HG02943 (cell line): ENCODE results near the gene PADI6.
"Not testable (repeated sequence)": the region's sequence is repeated elsewhere in the genome, so short reads cannot be mapped to it uniquely, and the experiment has no call there.

ENCODE experiments used
- ATAC-seq: cut with Tn5 transposase; IDR thresholded peaks from one replicate; pipeline ENCODE4 v1.9.1; 2021; ENCODE audit warnings: mild to moderate bottlenecking, low read depth, moderate library complexity; ENCODE audit not compliant: unreplicated experiment

PADI6 gene

GRCh38 chr1:17371896-17372295 is at the start of gene PADI6:
PADI6 (plus strand) TSS chr1:17372196; CDS start chr1:17372246, 50 bp downstream.
- no peak for ATAC-seq

DNA sequence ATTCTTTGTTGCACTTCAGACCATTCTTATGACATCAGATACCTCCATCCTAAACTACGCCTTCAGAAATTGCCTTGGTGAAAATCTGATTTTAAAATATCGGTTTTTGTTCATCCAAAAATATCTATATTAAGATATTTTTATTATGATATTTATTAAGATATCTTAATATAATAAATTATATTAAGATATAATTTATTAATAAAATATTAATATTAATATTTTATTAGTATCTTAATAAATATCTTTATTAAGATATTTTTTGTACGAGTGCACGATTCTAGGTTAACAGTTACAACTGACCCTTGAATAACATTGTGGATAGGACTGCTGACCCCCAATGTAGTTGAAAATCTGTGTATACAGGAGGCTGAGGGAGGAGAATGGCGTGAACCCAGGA is 43.1 kb upstream of the PADI6 start:
- no peak for ATAC-seq

DNA sequence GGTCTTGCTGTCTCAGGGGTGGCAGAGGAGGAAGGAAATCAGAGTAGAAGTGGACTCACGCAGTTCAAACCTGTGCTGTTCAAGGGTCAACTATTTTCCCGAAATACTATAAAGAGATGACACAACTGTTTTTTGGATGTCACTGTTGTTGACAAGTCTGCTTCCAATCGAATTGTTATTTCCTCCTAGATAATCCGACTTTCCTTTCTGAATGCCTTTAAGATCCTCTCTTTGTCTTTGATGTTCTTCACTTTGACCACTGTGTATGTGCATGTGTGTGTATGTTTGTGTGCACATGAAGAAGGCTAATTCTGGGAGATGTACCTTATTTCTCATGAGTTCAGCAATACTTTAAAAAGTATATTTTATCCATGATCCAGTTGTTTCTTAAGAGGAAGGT is 42.4 kb upstream of the PADI6 start:
- ATAC-seq, result no peak

- no peak for ATAC-seq
Observed at GRCh38 chr1:17330856-17331255, 41.1 kb upstream of the PADI6 start.

- no peak for ATAC-seq
Observed at GRCh38 chr1:17333081-17333480, 38.9 kb upstream of the PADI6 start.

DNA sequence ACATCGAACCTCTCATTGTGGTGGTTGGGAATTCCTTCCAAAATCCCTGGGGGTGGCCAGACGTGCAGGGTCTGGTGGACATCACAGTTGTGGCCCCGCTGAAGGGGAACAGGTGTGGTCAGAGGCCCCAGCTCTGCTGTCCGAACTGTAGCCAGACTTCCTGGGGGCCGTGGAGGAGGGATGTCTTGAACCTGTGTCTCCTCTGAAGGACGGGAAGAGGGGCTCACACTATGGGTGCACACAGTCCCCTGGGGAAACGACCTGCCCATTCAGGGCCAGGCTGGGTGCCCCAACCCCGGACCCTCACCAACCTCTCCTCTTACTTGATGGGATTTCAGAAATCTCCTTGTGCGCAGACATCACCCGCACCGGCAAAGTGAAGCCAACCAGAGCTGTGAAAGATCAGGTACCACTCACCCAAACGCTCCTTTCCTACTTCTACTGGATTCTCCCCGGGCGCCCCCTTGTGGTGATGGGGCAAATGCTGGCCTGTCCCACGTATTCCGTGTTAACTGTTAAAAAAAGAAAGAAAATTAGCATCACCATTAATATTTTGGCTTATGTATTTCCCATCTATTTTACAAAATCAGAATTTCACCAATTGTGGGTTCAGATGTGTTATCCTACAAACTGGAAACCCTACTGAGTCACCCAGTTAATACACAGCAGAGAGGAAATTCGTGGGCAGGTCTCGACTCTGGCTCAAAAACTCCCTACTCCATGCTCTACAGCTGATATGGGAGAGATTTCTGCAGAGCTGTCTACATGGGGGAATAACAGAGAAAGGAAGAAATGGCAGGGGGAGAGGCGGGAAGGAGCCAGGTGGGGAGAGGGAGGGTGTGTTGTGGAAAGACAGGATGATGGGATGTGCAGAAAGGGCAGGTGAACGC is 35.9 kb upstream of the PADI6 start:
- ATAC-seq, result no peak

GRCh38 chr1:17338706-17339493 is 33.1 kb upstream of the PADI6 start:
- no peak for ATAC-seq

DNA sequence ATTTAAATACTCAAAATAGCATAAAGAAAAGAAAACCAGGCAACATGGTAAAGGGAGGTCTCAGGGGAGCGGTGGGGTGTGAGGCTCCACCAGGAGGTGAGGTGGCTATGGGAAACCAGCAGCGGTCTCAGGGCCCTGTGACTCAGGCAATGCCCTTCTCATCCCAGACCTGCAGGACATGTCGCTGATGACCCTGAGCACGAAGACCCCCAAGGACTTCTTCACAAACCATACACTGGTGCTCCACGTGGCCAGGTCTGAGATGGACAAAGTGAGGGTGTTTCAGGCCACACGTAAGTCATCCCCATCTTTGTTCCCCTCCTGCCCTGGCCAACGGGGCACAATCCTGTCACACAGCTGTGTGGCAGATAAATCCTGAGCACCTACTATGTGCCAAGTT is 32.5 kb upstream of the PADI6 start:
- ATAC-seq, result no peak

DNA sequence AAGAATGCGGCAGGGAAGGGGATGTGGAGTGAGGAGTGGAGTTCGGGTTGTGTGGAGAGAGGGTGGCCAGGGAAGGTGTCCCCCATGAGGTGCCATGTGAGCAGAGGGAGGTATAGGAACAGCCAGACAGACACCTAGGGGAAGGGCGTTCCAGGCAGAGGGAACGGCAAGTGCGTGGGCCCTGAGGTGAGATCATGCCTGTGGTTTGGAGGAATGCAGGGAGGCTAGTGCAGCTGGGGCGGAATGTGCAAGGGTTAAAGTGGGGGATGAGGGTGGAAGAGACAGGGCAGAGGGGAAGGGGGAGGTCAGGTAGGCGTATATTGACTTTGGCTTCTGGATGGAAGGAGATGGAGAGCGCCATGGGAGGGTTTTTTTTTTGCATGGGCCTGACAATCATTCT is 31.6 kb upstream of the PADI6 start:
- no peak for ATAC-seq

DNA sequence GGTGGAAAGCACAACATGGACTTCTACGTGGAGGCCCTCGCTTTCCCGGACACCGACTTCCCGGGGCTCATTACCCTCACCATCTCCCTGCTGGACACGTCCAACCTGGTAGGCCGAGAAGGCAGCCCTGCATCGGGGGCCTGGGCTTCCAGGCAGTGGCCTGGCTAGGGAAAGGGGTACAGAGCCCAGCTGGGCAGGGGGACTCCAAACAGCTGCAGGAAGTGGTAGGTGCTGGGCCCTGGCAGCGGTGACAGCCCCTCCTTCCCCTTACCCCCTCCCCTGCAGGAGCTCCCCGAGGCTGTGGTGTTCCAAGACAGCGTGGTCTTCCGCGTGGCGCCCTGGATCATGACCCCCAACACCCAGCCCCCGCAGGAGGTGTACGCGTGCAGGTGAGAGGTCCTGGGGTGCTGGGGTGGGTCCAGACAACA is 30.0 kb upstream of the PADI6 start:
- ATAC-seq, result no peak

- not testable (repeated sequence) for ATAC-seq
Observed at GRCh38 chr1:17345506-17345905, 26.5 kb upstream of the PADI6 start.

DNA sequence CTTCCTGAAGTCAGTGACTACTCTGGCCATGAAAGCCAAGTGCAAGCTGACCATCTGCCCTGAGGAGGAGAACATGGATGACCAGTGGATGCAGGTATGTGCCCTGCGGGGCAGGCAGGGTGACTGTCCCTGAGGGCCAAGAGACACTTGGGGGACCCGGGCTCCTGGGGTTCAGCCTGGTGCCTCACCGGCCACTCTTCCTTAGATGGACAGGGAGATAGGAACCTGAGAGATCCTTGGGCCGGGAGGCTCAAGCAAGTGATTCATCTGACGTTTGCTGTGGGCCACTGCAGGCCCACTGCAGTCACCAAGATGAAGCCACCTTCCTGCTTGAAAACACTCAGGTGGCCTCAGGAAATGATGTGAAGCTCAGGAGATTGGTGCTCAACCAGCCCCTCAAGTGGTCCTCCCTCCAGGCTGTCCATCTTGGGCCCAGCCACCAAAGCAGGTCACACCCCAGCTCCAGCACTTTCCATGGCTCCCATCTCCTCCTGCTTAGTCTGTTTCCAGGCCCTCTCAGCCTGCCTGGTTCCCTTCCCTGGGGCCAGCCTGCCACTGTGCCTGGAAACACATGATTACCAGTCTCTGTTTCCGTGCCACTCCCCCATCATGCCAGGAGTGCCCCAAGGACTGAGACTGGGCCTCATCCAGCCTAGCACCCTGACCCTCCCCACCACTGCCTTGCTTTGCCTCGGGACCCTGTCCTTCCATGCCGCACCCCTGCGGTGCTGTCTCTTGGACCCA is 25.8 kb upstream of the PADI6 start:
- ATAC-seq, result no peak

- ATAC-seq, result no peak
Observed at GRCh38 chr1:17347769-17348592, 24.0 kb upstream of the PADI6 start.

GRCh38 chr1:17348593-17349234 is 23.3 kb upstream of the PADI6 start:
- no peak for ATAC-seq

- ATAC-seq, result no peak
Observed at GRCh38 chr1:17350083-17350482, 21.9 kb upstream of the PADI6 start.

- no peak for ATAC-seq
Observed at GRCh38 chr1:17350928-17351446, 21.0 kb upstream of the PADI6 start.

DNA sequence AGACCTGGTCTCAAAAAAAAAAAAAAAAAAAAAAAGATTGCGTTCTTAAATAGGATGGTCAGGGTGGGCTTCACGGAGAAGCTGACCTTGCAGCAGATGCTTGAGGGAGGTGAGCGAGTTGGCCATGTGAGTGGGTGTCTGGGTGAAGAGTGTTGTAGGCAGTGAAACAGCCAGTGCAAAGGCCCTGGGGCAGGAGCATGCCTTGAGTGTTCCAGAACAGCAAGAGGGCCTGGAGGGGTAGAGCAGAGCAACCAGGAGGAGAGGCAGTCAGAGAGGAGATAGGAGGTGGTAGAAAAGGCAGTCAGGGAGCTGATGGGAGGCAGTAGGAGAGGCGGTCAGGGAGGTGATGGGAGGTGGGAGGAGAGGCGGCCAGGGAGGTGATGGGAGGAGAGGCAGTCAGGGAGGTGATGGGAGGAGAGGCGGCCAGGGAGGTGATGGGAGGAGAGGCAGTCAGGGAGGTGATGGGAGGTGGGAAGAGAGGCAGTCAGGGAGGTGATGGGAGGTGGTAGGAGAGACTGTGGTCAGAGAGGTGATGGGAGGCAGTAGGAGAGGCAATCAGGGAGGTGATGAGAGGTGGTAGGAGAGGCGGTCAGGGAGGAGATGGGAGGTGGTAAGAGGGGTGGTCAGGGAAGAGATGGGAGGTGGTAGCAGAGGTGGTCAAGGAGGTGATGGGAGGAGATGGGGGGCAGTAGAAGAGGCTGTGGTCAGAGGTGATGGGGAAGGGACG is 20.2 kb upstream of the PADI6 start:
- ATAC-seq, result no peak

- ATAC-seq, result no peak
Observed at GRCh38 chr1:17352419-17352909, 19.5 kb upstream of the PADI6 start.

- ATAC-seq, result no peak
Observed at GRCh38 chr1:17355898-17356297, 16.1 kb upstream of the PADI6 start.
